Activated naive CD4-positive, alpha-beta T cell treated with anti-CD3 and anti-CD28 coated beads, Interleukin-2, amount 10 ng/mL, durations not matched to agents 7 days and 5 days (primary cell): ENCODE measurements around the gene NEO1.

Experiments
- CTCF ChIA-PET: fragments of 350-600 bp; sonication (Branson Sonifier 250); formaldehyde crosslinking; loops from one replicate; lab custom pipeline; 2021; ENCODE audit warnings: antibody characterized with exemption; lab: Charles Lee
- DNase-seq: peaks from one replicate; pipeline ENCODE4 v3.0.0-alpha.2; 2020
- H3K27ac Mint-ChIP-seq: one replicate; pipeline ENCODE4 v1.8.0; 2021; ENCODE audit warnings: mild to moderate bottlenecking, moderate library complexity, mixed read lengths
- H3K27me3 Mint-ChIP-seq: one replicate; pipeline ENCODE4 v1.8.0; 2021; ENCODE audit warnings: mild to moderate bottlenecking, mixed read lengths
- H3K36me3 Mint-ChIP-seq: one replicate; pipeline ENCODE4 v1.8.0; 2021; ENCODE audit warnings: mixed read lengths
- H3K4me1 Mint-ChIP-seq: one replicate; pipeline ENCODE4 v1.8.0; 2021; ENCODE audit warnings: mixed read lengths
- H3K4me3 Mint-ChIP-seq: one replicate; pipeline ENCODE4 v1.8.0; 2021; ENCODE audit warnings: mild to moderate bottlenecking, moderate library complexity, mixed read lengths
- H3K9me3 Mint-ChIP-seq: one replicate; pipeline ENCODE4 v1.8.0; 2021; ENCODE audit warnings: mixed read lengths

NEO1 gene

DNA sequence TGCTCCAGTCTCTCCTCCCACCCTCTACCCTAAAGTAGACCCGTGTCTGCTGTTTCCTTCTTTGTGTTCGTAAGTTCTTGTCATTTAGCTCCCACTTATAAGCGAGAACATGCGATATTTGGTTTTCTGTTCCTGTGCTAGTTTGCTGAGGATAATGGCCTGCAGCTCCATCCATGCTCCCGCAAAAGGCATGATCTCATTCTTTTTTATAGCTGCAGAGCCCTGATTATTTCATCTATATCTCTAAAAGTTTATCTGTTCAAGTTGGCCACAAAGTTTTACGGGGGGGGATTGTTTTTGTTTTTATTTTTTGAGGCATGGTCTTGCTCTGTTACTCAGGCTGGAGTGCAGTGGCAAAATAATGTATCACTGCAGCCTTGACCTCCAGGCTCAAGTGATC lies 4.4 kb upstream of the NEO1 start:
- H3K4me3 Mint-ChIP-seq = no peak overlapping the region
- peaks cover 2% of the 10 kb centered on the region for H3K4me1 Mint-ChIP-seq
- H3K9me3 Mint-ChIP-seq = no peaks in the 10 kb centered on the region
- DNase-seq = no peak
- H3K36me3 Mint-ChIP-seq = no peaks in the 10 kb centered on the region
- H3K27ac Mint-ChIP-seq = no peak overlapping the region
- CTCF ChIA-PET = no interaction called here
- peaks cover 34% of the 10 kb centered on the region for H3K27me3 Mint-ChIP-seq

DNA sequence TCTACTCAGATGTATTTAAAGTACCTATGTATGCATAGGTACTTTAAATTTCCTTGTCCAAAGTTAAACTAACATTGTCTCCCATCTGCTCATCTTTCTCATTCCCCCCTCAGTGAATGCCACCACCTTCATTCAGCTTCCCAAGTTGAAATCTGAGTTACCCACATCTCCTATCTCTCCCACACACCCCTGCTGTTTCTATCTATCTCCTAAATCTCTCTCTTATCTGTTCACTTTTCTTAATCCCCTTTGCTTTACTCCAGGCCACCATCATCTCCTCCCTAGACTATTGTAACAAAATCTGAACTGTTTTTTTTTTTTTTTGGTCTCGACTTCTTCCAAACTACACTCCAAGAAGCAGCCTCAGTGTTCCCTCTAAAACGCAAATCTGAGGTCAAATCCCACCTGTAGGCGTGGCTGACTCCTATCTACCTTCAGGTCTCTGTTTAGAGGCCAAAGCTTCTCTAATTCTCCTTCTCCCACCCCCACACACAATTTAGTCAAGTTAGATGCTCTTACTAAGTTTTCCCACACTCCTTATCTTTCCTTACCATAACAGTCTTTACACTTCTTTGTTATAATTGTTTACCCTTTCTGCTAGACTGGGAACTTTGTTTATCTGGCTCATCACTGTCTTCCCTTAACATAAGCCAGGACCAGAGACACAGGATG lies 3.5 kb upstream of the NEO1 start:
- H3K27me3 Mint-ChIP-seq = peaks cover 40% of the 10 kb centered on the region
- DNase-seq = no peak
- CTCF ChIA-PET = no interaction called here
- peaks cover 9% of the 10 kb centered on the region for H3K4me1 Mint-ChIP-seq
- H3K9me3 Mint-ChIP-seq = no peaks in the 10 kb centered on the region
- no peak overlapping the region for H3K27ac Mint-ChIP-seq
- H3K4me3 Mint-ChIP-seq = no peak overlapping the region
- no peaks in the 10 kb centered on the region for H3K36me3 Mint-ChIP-seq

DNA sequence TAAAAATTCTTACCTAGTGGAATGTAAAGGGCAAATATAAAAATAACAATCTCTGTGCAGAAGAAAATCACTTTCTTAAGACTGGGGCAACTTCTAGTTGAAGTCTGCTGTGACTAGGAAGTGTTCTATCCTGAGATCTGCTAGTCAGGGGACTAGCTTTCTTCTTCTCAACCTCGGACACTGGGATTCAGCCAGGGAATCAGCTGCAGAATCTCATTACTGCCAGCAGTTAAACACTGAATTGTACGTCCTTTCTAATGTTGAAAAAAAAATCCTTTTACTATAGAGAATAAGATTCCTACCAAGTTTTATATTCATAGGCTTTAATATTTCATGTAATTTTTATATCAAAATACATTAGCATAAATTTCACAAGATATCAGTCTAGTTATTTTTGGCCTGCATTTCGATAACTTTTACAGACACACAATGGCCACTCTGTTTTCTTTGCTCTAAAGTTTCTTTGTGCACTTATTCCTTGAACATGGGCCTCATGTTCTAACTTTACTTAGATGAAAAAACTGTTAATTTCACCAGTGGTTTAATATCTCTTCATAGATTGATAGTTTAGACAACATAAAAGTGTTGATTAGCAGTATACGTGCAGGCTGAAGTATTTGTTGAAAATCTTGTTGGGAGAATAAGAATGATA lies 2.6 kb upstream of the NEO1 start:
- H3K9me3 Mint-ChIP-seq = no peaks in the 10 kb centered on the region

DNA sequence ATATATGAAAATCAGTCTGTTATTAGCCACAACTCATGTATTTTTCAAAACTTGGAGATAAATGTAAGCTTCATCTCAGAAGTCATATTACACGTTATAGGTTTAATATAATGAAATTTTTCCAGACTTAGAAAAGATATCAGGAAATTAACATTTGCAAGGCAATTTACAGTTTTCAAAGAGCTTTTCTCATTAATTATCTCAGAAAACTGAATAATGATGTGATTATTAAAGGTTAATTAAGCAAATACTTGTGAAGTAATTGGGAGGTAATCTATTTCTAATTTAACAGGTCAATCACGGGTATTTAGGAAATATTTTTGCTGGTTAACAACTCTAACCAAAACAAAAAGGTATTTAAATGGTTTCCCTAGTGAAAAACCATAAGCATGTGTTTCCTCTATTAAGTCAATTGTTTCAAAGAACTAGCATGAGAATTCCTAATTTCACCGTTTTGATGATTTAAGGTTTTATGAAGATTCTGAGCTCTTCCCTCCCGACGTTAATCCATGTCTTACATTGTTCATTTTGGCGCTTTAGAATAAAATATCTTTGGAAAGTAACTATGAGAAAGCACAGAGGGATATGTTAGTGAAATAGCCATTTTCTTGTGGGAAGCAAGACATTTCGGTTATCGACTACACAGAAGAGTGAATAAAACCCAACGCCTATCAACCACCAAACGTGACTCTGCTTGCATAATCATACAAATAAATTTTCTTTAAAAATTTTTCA lies 1.5 kb upstream of the NEO1 start:
- H3K27ac Mint-ChIP-seq = no peak overlapping the region
- no peaks in the 10 kb centered on the region for H3K36me3 Mint-ChIP-seq
- no peaks in the 10 kb centered on the region for H3K9me3 Mint-ChIP-seq
- peaks cover 40% of the 10 kb centered on the region for H3K27me3 Mint-ChIP-seq
- CTCF ChIA-PET = no interaction called here
- peak overlapping the region; percentile 69 for H3K4me3 Mint-ChIP-seq
- DNase-seq = no peak
- peaks cover 9% of the 10 kb centered on the region for H3K4me1 Mint-ChIP-seq

More for the DNA sequence above, 2.6 kb upstream of the NEO1 start:
- Mint-ChIP-seq H3K27me3 (peaks cover 40% of the 10 kb centered on the region), H3K4me3 (no peak overlapping the region), H3K4me1 (peaks cover 9% of the 10 kb centered on the region), H3K36me3 (no peaks in the 10 kb centered on the region), H3K27ac (no peak overlapping the region)
- no peak for DNase-seq
- CTCF ChIA-PET = no interaction called here

DNA sequence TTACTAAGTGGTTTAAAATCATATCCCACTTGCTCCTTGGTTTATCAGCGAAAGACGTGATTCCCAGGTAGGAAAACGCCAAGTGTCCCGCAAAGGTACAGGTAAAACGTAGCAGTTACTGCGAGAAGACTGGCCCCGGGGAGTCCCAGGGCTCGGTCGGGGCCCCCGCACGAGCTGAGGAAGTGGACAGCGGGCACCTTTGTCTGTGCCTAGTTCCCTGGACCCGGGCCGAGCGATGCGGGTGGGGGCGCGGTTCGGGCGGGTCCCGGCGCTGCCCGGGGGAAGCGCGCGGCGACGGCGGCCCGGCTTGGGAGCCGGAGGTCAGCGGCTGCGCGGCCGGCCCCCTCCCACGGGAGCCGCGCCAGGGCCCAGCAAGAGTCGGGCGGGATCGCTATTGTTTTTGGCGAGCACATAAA lies 864 bp upstream of the NEO1 start:
- Mint-ChIP-seq H3K4me3 (peak overlapping the region; percentile 74), H3K27me3 (peaks cover 40% of the 10 kb centered on the region), H3K36me3 (no peaks in the 10 kb centered on the region), H3K9me3 (no peaks in the 10 kb centered on the region), H3K27ac (no peak overlapping the region), H3K4me1 (peaks cover 9% of the 10 kb centered on the region)
- no peak for DNase-seq
- CTCF ChIA-PET = no interaction called here

DNA sequence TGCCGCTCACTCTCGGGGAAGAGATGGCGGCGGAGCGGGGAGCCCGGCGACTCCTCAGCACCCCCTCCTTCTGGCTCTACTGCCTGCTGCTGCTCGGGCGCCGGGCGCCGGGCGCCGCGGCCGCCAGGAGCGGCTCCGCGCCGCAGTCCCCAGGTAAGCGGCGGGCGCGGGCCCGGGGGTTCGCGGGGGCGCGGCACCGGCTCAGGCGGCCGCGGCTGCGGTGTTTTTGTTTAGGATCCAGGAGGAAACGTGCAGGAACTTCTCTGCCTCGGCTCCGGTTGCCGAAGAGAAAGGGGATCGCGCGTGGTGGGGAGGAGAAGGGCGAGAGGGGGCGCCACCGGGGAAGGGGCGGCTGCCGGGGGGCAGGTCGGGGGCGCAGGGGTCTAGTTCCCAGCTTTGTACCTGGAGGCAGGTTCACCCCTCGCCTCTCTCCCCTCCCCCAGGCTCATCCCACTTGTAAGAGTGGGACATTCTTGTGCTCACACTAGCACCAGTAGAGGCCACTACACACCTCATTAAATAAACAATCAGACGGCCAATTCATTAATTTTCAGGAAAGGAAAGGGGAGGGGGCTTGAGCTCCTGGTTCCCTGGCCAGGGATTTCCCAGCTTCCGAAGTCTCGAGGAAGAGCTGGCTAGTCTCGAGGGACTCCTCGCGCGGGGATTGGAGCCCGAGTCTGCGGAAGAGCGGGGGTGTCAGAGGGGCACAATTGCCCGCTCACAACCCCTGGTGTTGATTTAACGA lies 562 bp downstream of the NEO1 start:
- peaks cover 9% of the 10 kb centered on the region for H3K4me1 Mint-ChIP-seq
- CTCF ChIA-PET = no interaction called here
- H3K36me3 Mint-ChIP-seq = no peaks in the 10 kb centered on the region
- H3K9me3 Mint-ChIP-seq = no peaks in the 10 kb centered on the region
- H3K4me3 Mint-ChIP-seq = peak overlapping the region; percentile 75
- DNase-seq = peak; percentile 47
- H3K27ac Mint-ChIP-seq = no peak overlapping the region
- H3K27me3 Mint-ChIP-seq = peaks cover 40% of the 10 kb centered on the region

DNA sequence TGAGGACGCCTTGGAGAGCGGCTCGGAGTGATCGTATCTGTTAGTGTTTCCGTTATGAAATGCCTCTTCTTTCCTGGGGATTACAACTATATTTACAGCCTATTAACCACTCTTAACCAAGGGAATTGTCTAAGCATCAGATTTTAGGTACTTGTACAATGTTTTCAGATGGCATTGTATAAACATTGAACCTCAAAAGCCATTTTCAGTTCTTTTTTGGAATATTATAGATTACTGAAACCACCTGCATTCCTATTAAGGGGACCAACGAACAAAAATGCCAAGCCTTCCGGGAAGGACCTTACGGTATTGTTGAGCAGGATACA lies 1.1 kb downstream of the NEO1 start:
- DNase-seq = no peak
- H3K4me1 Mint-ChIP-seq = peaks cover 9% of the 10 kb centered on the region
- H3K27ac Mint-ChIP-seq = no peak overlapping the region
- H3K36me3 Mint-ChIP-seq = no peaks in the 10 kb centered on the region
- no peaks in the 10 kb centered on the region for H3K9me3 Mint-ChIP-seq
- H3K27me3 Mint-ChIP-seq = peaks cover 37% of the 10 kb centered on the region
- peak overlapping the region; percentile 75 for H3K4me3 Mint-ChIP-seq
- CTCF ChIA-PET = no interaction called here

DNA sequence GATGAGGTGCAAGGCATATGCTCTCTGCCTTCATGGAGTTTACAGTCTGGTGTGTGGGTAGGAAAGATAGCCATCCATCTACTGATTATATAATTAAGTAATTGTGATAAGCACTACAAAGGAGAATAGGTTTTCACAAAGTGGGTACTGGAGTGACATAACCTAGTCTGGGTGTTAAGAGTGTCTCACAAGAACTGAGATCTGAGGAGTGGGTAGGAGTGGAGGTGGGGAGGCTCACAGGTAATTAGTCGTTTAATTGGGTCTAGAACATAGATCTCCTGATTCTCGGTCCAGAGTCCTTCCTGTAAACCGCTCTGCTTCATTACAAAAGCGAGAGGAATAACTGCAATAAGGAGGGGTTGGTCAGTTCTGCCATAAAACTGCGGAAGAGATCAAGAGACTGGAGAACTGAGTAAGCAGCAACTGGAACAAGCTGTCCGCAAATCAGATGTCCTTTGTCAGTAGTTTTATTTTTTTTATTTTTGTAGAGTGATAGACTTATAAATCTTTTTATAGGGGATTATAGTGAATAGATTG lies 2.2 kb downstream of the NEO1 start:
- H3K4me3 Mint-ChIP-seq = no peak overlapping the region
- peaks cover 29% of the 10 kb centered on the region for H3K27me3 Mint-ChIP-seq
- H3K4me1 Mint-ChIP-seq = peaks cover 9% of the 10 kb centered on the region
- CTCF ChIA-PET = no interaction called here
- no peaks in the 10 kb centered on the region for H3K9me3 Mint-ChIP-seq
- H3K36me3 Mint-ChIP-seq = no peaks in the 10 kb centered on the region
- no peak overlapping the region for H3K27ac Mint-ChIP-seq
- DNase-seq = no peak

DNA sequence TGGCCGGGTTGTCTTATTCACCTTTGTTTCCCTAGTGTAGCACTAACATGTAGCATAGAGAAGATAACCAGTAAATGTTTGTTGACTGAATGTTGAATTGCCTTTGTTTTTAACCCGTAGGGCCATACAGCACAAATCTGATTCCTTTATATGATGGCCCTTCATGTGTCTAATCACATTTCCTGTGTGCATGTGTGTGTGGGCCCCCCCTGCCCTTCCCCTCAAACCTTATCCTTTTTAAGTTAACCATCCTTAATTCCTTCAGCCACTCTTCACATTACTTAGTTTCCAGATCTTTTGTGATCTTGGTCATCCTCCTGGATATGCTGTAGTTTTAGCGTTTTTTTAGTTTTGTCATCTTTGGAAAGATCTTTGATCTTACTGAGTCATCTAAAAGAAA lies 4.2 kb downstream of the NEO1 start:
- CTCF ChIA-PET = no interaction called here
- no peak overlapping the region for H3K27ac Mint-ChIP-seq

DNA sequence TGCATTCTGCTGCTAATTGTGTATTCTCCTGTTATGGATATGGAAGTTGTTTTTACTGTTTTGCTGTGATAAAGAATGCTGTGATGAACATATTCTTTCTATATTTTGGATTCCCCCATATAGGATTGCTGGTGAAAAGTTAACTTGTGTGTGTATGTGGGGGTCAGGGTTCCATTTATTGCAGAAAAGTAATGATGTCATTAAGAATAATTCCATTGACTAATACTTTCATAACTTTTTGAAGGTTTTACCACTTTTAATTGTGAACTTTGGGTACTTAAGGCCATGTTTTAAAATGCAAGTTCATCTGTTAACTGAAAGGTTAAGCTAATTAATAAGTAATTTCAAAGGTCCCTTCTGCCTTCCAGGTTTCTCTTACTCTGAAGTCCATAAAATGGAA lies 6.2 kb downstream of the NEO1 start:
- H3K36me3 Mint-ChIP-seq = no peaks in the 10 kb centered on the region
- no peak for DNase-seq

More for the DNA sequence above, 4.2 kb downstream of the NEO1 start:
- no peak for DNase-seq
- Mint-ChIP-seq H3K4me1 (peaks cover 7% of the 10 kb centered on the region), H3K36me3 (no peaks in the 10 kb centered on the region), H3K27me3 (peaks cover 16% of the 10 kb centered on the region), H3K9me3 (no peaks in the 10 kb centered on the region), H3K4me3 (no peak overlapping the region)

DNA sequence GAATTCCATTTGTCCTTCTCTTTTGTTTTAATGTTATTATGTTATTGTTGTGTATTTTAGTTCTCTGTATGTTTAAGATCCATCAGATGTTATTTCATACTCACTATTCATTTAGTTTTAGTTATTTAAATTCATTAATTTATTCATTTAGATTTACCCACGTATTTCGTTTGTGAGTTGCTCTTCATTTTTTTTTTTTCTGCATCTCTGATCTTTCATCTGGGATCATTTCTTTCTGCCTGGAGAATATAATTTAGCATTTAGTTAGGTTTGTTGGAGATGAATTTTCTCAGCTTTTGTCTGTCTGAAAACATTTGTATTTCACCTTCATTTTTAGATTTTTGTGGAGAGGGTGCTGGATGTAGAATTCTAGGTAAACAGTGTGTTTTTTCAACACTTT lies 12.9 kb downstream of the NEO1 start:
- Mint-ChIP-seq H3K27me3 (peaks cover 11% of the 10 kb centered on the region), H3K27ac (no peak overlapping the region), H3K36me3 (no peaks in the 10 kb centered on the region), H3K4me3 (no peak overlapping the region), H3K9me3 (no peaks in the 10 kb centered on the region), H3K4me1 (no peaks in the 10 kb centered on the region)
- CTCF ChIA-PET = interaction anchor here (0.6 kb wide), 1 partner anchor 33 kb away, joined by 3 read pairs; no protein-coding TSS in a partner anchor
- no peak for DNase-seq

More for the DNA sequence above, 6.2 kb downstream of the NEO1 start:
- Mint-ChIP-seq H3K27ac (no peak overlapping the region), H3K4me3 (no peak overlapping the region), H3K9me3 (no peaks in the 10 kb centered on the region), H3K27me3 (peaks cover 11% of the 10 kb centered on the region), H3K4me1 (peaks cover 2% of the 10 kb centered on the region)
- CTCF ChIA-PET = interaction anchor here (1.1 kb wide), 1 partner anchor 23 kb away, joined by 3 read pairs; no protein-coding TSS in a partner anchor

DNA sequence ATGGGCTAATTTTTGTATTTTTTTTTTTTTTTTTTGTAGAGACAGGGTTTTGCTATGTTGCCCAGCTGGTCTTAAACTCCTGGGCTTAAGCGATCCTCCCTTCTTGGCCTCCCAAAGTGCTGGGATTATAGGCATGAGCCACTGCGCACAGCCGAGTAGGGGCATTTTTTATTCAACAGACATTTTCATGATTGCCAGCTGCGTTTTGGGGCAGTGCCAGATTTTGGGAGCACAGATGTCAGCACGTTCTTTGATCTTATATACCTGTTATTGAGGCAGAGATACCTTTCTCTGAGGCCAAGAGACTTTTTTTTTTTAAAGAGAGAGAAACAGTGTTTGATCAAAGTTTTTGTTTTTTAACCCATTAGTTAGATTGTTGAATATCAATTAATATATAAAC lies 16.8 kb downstream of the NEO1 start:
- no peaks in the 10 kb centered on the region for H3K9me3 Mint-ChIP-seq
- no peaks in the 10 kb centered on the region for H3K4me1 Mint-ChIP-seq
- CTCF ChIA-PET = no interaction called here

DNA sequence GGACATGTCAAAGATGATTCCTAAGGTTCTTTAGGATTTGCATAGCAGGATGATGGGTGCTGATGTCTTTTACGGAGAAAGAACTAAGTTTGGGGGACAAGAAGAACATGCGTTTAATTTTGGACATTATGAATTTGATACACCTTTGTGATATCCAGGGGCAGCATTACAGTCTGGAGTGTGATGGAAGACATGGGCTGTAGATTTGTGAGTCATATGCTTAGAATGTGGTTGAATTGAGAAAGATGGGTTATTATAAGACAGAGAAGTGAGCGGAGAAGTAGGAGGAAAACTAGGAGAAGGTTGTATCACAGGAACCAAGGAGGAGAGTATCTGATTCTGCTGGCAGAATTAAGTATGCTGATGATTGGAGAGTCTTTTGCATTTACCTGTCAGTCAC lies 20.6 kb downstream of the NEO1 start:
- no peak for DNase-seq

More for the DNA sequence above, 16.8 kb downstream of the NEO1 start:
- no peak for DNase-seq
- no peaks in the 10 kb centered on the region for H3K36me3 Mint-ChIP-seq
- no peak overlapping the region for H3K27ac Mint-ChIP-seq
- no peaks in the 10 kb centered on the region for H3K27me3 Mint-ChIP-seq
- H3K4me3 Mint-ChIP-seq = no peak overlapping the region

DNA sequence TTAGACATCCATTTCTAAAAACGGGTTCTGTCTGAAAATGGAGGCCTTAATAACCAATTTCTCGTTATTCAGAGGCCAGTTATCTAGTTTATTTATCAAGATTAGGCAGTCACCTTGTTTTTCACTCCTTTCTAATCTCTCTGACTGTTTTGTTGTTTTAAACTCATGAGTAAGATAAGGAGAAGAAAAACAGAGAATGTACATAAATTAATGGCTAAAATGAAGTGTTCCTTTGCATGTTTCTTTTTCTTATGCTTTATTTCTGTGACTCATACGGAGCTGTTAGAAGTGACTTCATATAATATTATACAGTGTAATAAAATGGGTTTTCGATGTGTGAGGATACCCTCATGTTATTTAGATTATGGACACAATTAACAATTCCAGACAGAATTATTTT lies 22.0 kb downstream of the NEO1 start:
- Mint-ChIP-seq H3K9me3 (no peaks in the 10 kb centered on the region), H3K27me3 (no peaks in the 10 kb centered on the region), H3K36me3 (no peaks in the 10 kb centered on the region), H3K4me3 (no peak overlapping the region), H3K4me1 (no peaks in the 10 kb centered on the region), H3K27ac (no peak overlapping the region)
- CTCF ChIA-PET = no interaction called here
- no peak for DNase-seq

More for the DNA sequence above, 20.6 kb downstream of the NEO1 start:
- Mint-ChIP-seq H3K27me3 (no peaks in the 10 kb centered on the region), H3K4me1 (no peaks in the 10 kb centered on the region), H3K4me3 (no peak overlapping the region), H3K27ac (no peak overlapping the region), H3K36me3 (no peaks in the 10 kb centered on the region), H3K9me3 (no peaks in the 10 kb centered on the region)
- CTCF ChIA-PET = no interaction called here
